Upper lobe of left lung (tissue), 6 donors: ENCODE measurements around the gene SYK. TPM values are rescaled to one million over a fixed set of nuclear protein-coding genes. Genes with fewer than 3 reads are reported as not detected.
"Not testable (repeated sequence)": the region's sequence is repeated elsewhere in the genome, so short reads cannot be mapped to it uniquely, and the experiment has no call there.

Experiments used
- ATAC-seq, 2 donors: fragments of 200-7000 bp; cut with Tn5 transposase; one replicate each; pipeline ENCODE4 v1.9.1; 2022; ENCODE audit warnings: mild to moderate bottlenecking in 2 of 2, moderate library complexity in 2 of 2; ENCODE audit not compliant: low FRiP score in 2 of 2
- DNase-seq, 2 donors: peaks; one replicate each; pipeline ENCODE4 v3.0.0-alpha.2; 2019 to 2020
- H3K27ac ChIP-seq, 4 donors: fragments of 200-600 bp; sonication (generic); one replicate each; pipeline ENCODE4 v1.5.1; 2016 to 2019
- H3K27me3 ChIP-seq, 4 donors: fragments of 200-600 bp; sonication (generic); one replicate each; pipeline ENCODE4 v1.5.1; 2017 to 2019
- H3K36me3 ChIP-seq, 4 donors: fragments of 200-600 bp; sonication (generic); one replicate each; pipeline ENCODE4 v1.5.1; 2016 to 2019
- H3K4me1 ChIP-seq, 4 donors: fragments of 200-600 bp; sonication (generic); one replicate each; pipeline ENCODE4 v1.5.1; 2018 to 2019
- H3K4me3 ChIP-seq, 4 donors: fragments of 200-600 bp; sonication (generic); one replicate each; pipeline ENCODE4 v1.5.1; 2017 to 2019; ENCODE audit warnings: mild to moderate bottlenecking in 2 of 4, moderate library complexity in 1 of 4
- H3K9me3 ChIP-seq, 4 donors: fragments of 200-600 bp; sonication (generic); one replicate each; pipeline ENCODE4 v1.5.1; 2018 to 2019
- CTCF ChIP-seq, 6 experiments: fragments of 450-650 bp in 4 of 6; fragments of 200-600 bp in 2 of 6; sonication (generic) in 2 of 6; IDR thresholded peaks; one replicate each; pipeline ENCODE4 v1.5.1; 2016 to 2019; ENCODE audit warnings: antibody characterized with exemption in 6 of 6
- EP300 ChIP-seq, 4 donors: sonication (generic); formaldehyde crosslinking; IDR thresholded peaks; one replicate each; pipeline ENCODE4 v1.5.1; 2017; ENCODE audit warnings: antibody characterized with exemption in 4 of 4, control low read depth in 2 of 4
- POLR2A ChIP-seq, 4 donors: fragments of 450-650 bp; IDR thresholded peaks; one replicate each; pipeline ENCODE4 v1.5.1; 2016 to 2017; ENCODE audit warnings: antibody characterized with exemption in 4 of 4, mild to moderate bottlenecking in 2 of 4
- POLR2AphosphoS5 ChIP-seq, 2 donors: sonication (generic); formaldehyde crosslinking; IDR thresholded peaks; one replicate each; pipeline ENCODE4 v1.5.1; 2017; ENCODE audit warnings: antibody characterized with exemption in 2 of 2
- WGBS, 2 donors: methylation state at CpG; one replicate each; pipeline ENCODE4 v1.1.5; 2017 to 2018; 5-methylcytosine and 5-hydroxymethylcytosine counted together
- total RNA-seq, 6 donors: library from RNA; depleted of rRNA in 4 of 6; stranded (reverse); fragments of >200 nt in 4 of 6; gene quantifications; one replicate each; pipeline versions ENCODE4 v1.1.0 to v1.2.1, GENCODE V29; 2016 to 2021
- donor health status: DM: no; HTN: no; CAD: no; lungs with moderate emphysema.
- donor health status: DM: no; HTN: yes; CAD: no; lungs with severe emphysema.

SYK gene
- total RNA-seq, 6 donors from 2014 or later, result 35.3 to 91.6 (median 47.6) TPM

DNA sequence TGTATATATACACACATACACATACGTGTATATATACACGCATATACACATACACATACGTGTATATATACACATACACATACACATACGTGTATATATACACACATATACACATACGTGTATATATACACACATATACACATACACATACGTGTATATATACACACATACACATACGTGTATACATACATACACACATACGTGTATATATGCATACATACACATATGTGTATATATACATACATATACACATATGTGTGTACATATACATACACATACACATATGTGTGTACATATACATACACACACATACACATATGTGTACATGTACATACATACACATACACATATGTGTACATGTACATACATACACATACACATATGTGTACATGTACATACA, 82.6 kb downstream of the SYK start:
- H3K4me1 ChIP-seq, result no peaks in the 10 kb centered on the region
- H3K27ac ChIP-seq, result no peak overlapping the region
- no peak overlapping the region for H3K4me3 ChIP-seq
- TF ChIP-seq EP300 (IDR thresholded peaks at IDR 0.05) (no peak), POLR2AphosphoS5 (IDR thresholded peaks at IDR 0.05) (no peak), CTCF (IDR thresholded peaks at IDR 0.05) (no peak), POLR2A (IDR thresholded peaks at IDR 0.05) (no peak)
- WGBS, 2 donors, result 85 to 88% methylated on average over 8 of the region's 8 CpGs
- H3K9me3 ChIP-seq, result no peaks in the 10 kb centered on the region
- DNase-seq (no peak), ATAC-seq (no peak)
- peaks cover 0 to 37% (median 19%) of the 10 kb centered on the region in 4 donors for H3K36me3 ChIP-seq
- H3K27me3 ChIP-seq, result no peaks in the 10 kb centered on the region

DNA sequence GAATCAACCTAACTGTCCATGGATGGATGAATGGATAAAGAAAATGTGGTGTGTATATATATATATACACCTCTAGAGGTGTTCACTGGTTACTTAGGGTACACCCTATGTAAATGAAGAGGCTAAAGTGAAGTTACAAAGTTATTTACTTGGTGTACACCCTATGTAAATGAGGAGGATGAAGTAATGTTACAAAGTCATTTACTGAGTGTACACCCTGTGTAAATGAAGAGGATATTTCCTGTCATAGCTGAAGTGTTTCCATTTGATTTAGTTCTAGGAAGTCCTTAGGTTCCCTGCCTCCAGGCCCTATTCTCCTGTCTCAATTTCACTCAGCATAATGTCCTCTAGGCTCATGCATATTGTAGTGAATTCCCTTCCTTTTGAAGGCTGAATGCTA, 85.2 kb downstream of the SYK start:
- H3K9me3 ChIP-seq, ATAC-seq, H3K27me3 ChIP-seq, H3K4me3 ChIP-seq, H3K4me1 ChIP-seq, DNase-seq, H3K27ac ChIP-seq: not testable (repeated sequence)
- H3K36me3 ChIP-seq, result peaks cover 0 to 32% (median 16%) of the 10 kb centered on the region in 4 donors

DNA sequence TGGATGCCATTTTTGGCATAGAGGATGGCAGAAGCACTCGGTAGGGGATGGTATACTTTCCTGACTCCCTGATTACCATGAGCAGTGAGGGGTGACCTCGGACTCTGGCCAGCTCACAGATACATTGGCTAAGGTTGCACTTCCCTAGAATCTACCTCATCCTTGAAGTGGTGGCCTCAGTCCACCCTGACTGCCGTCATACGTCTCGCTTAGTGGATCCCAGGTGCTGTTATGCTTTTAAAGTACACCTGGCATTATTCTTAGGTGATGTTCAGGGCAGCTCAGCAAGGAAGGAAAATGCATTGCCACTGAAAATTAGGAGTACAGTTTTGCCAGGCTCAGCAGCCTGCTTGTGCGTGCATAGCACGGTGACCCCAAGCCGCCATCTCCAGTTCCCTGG, 87.3 kb downstream of the SYK start:
- H3K27me3 ChIP-seq, result no peaks in the 10 kb centered on the region
- DNase-seq (no peak), ATAC-seq (no peak)
- no peaks in the 10 kb centered on the region for H3K9me3 ChIP-seq
- peaks cover 0 to 22% (median 14%) of the 10 kb centered on the region in 4 donors for H3K36me3 ChIP-seq
- WGBS, 2 donors, result 89 to 94% methylated on average over 8 of the region's 8 CpGs
- H3K27ac ChIP-seq, result no peak overlapping the region
- TF ChIP-seq POLR2AphosphoS5 (IDR thresholded peaks at IDR 0.05), result no peak
- TF ChIP-seq POLR2A (IDR thresholded peaks at IDR 0.05), result no peak
- TF ChIP-seq EP300 (IDR thresholded peaks at IDR 0.05), result no peak
- no peak for TF ChIP-seq CTCF (IDR thresholded peaks at IDR 0.05)
- no peak overlapping the region for H3K4me3 ChIP-seq
- H3K4me1 ChIP-seq, result no peaks in the 10 kb centered on the region

- H3K9me3 ChIP-seq, result no peaks in the 10 kb centered on the region
- H3K36me3 ChIP-seq, result peaks cover 0 to 22% (median 14%) of the 10 kb centered on the region in 4 donors
- no peaks in the 10 kb centered on the region for H3K27me3 ChIP-seq
- DNase-seq, result no peak
- H3K4me1 ChIP-seq, result no peaks in the 10 kb centered on the region
- no peak overlapping the region for H3K27ac ChIP-seq
- no peak overlapping the region for H3K4me3 ChIP-seq
- ATAC-seq, result no peak
- TF ChIP-seq POLR2A (IDR thresholded peaks at IDR 0.05), result no peak
- no peak for TF ChIP-seq POLR2AphosphoS5 (IDR thresholded peaks at IDR 0.05)
- 79 to 80% methylated on average over 10 of the region's 10 CpGs for WGBS, 2 donors
Measured at GRCh38 chr9:90890146-90890810, 88.7 kb downstream of the SYK start.

- H3K36me3 ChIP-seq, result peaks cover 0 to 22% (median 14%) of the 10 kb centered on the region in 4 donors
- DNase-seq (no peak), ATAC-seq (no peak)
- 88 to 94% methylated on average over 8 of the region's 8 CpGs for WGBS, 2 donors
- TF ChIP-seq POLR2AphosphoS5 (IDR thresholded peaks at IDR 0.05) (no peak), EP300 (IDR thresholded peaks at IDR 0.05) (no peak), CTCF (IDR thresholded peaks at IDR 0.05) (no peak), POLR2A (IDR thresholded peaks at IDR 0.05) (no peak)
- H3K27ac ChIP-seq, result no peak overlapping the region
- no peaks in the 10 kb centered on the region for H3K27me3 ChIP-seq
- no peaks in the 10 kb centered on the region for H3K9me3 ChIP-seq
- H3K4me1 ChIP-seq, result no peaks in the 10 kb centered on the region
- no peak overlapping the region for H3K4me3 ChIP-seq
Measured at GRCh38 chr9:90891308-90892040, 89.9 kb downstream of the SYK start.
